ENCODE measurements around the gene AP2B1. TPM values are rescaled to one million over a fixed set of nuclear protein-coding genes. Genes with fewer than 3 reads are reported as not detected.
"Not testable (repeated sequence)": the region's sequence is repeated elsewhere in the genome, so short reads cannot be mapped to it uniquely, and the experiment has no call there.

Gene AP2B1
- total and polyA plus RNA-seq, 12 donors, result 23.4 to 167 (median 78.2) TPM

DNA sequence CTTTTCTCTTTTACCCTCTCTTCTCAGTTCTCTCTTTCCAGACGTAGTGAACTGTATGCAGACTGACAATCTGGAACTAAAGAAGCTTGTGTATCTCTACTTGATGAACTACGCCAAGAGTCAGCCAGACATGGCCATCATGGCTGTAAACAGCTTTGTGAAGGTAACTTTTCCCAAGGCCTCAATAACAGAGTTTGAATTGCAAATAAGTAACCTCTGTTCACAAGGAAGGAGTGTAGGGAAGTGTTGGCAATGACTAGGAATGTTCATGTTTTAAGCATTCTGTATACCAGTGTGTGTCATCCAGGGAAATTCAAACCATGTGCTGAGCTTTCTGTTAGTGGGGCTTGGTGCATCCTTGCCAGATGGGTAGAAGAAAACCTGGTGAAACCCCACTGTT lies 18.6 kb downstream of the AP2B1 start:
- whole genome bisulfite sequencing, 4 donors, result 77 to 91% (median 89%) methylated on average over 2 of the region's 2 CpGs
- H3K27ac ChIP-seq, result no peak overlapping the region
- TF ChIP-seq, protein P1, sequence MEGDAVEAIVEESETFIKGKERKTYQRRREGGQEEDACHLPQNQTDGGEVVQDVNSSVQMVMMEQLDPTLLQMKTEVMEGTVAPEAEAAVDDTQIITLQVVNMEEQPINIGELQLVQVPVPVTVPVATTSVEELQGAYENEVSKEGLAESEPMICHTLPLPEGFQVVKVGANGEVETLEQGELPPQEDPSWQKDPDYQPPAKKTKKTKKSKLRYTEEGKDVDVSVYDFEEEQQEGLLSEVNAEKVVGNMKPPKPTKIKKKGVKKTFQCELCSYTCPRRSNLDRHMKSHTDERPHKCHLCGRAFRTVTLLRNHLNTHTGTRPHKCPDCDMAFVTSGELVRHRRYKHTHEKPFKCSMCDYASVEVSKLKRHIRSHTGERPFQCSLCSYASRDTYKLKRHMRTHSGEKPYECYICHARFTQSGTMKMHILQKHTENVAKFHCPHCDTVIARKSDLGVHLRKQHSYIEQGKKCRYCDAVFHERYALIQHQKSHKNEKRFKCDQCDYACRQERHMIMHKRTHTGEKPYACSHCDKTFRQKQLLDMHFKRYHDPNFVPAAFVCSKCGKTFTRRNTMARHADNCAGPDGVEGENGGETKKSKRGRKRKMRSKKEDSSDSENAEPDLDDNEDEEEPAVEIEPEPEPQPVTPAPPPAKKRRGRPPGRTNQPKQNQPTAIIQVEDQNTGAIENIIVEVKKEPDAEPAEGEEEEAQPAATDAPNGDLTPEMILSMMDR (IDR thresholded peaks at IDR 0.05), result no peak
- no peak for TF ChIP-seq POLR2A (IDR thresholded peaks at IDR 0.05)
- intact Hi-C loops (cut with DNase I), result no loop called here
- H3K36me3 ChIP-seq (replicated peaks in 1 of 2), result peaks cover 0 to 72% of the 10 kb centered on the region in 2 donors
- no peaks in the 10 kb centered on the region for H3K4me1 ChIP-seq (replicated peaks in 1 of 2)
- no peaks in the 10 kb centered on the region for H3K9me3 ChIP-seq (replicated peaks in 1 of 3)
- DNase-seq, result no peak
- H3K4me3 ChIP-seq, result no peak overlapping the region
- H3K27me3 ChIP-seq, result no peaks in the 10 kb centered on the region

DNA sequence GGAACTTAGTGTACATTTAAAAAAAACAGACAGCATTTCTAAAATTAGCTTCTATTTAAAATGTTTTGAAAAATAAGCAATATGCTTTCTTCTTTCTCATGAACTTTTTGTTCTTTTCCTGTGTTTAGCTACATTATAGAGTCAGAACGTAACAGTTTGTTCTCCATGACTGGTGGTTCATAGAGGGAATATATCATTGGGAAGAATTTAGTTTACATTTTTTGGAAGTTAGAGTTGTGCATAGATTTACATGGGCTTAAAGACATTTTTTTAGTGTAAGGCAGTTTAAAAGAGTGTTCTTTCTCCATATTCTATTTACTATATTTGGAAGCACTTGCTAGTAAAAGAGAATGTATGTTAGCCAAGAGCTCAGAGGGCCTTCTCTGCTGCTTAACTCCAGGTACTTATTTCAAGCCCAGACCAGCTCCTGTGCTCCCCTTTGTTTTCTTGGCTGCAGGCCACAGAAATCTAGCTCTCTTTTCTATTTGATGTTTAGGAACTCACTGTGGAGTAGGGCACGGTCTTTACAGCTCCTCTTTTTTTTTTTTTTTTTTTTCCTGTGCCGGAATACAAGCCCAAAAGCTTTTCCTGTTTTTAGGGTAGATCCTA lies 20.2 kb downstream of the AP2B1 start:
- Histone ChIP-seq H3K27me3 (no peaks in the 10 kb centered on the region), H3K9me3 (replicated peaks in 1 of 3) (no peaks in the 10 kb centered on the region), H3K27ac (no peak overlapping the region), H3K36me3 (replicated peaks in 1 of 2) (peaks cover 0 to 64% of the 10 kb centered on the region in 2 donors), H3K4me1 (replicated peaks in 1 of 2) (no peaks in the 10 kb centered on the region), H3K4me3 (no peak overlapping the region)
- no peak for DNase-seq
- WGBS, 4 donors, result 81 to 85% (median 83%) methylated on average over 3 of the region's 3 CpGs
- TF ChIP-seq, protein P1 (IDR thresholded peaks at IDR 0.05), result no peak
- no peak for TF ChIP-seq POLR2A (IDR thresholded peaks at IDR 0.05)
- intact Hi-C loops (cut with DNase I), result no loop called here

DNA sequence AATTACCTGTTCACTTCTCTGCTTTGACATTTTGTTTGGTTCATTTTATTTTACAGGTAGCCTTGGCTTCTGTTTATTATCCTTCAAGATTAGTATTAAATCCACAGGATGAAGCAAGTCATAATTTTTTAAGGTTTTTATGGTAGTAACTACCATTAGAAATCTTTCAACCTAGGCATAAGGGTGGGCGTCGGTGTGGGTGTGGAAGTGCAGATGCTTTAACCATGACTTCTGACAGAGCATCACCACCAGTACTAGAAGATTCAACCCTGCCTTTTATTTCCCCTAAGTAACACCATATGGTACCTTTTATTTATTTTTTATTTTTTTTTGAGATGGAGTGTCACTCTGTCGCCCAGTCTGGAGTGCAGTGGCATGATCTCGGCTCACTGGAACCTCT lies 22.7 kb downstream of the AP2B1 start:
- WGBS, 4 donors, result 96 to 98% (median 97%) methylated on average over 4 of the region's 4 CpGs
- intact Hi-C loops (cut with DNase I), result loop anchor here (2.0 to 5.0 kb wide), 2 partner anchors 135 to 137 kb away; no protein-coding TSS in a partner anchor
- Histone ChIP-seq H3K4me3 (no peak overlapping the region), H3K36me3 (replicated peaks in 1 of 2) (peaks cover 0 to 56% of the 10 kb centered on the region in 2 donors), H3K4me1 (replicated peaks in 1 of 2) (no peaks in the 10 kb centered on the region), H3K9me3 (replicated peaks in 1 of 3) (no peaks in the 10 kb centered on the region), H3K27ac (no peak overlapping the region), H3K27me3 (no peaks in the 10 kb centered on the region)
- TF ChIP-seq, protein P1 (IDR thresholded peaks at IDR 0.05), result no peak
- no peak for TF ChIP-seq POLR2A (IDR thresholded peaks at IDR 0.05)
- no peak for DNase-seq

DNA sequence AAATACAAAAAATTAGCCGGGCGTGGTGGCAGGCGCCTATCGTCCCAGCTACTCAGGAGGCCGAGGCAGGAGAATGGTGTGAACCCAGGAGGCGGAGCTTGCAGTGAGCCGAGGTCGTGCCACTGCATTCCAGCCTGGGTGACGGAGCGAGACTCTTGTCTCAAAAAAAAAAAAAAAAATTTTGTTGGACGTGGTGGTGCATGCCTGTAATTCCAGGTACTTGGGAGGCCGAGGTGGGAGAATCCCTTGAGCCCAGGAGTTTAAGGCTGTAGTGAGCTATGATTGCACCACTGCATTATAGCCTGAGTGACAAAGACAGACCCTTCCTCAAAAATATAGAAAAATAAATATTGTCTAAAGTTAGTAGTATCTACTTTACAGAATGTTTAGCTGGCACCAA lies 23.6 kb downstream of the AP2B1 start:
- WGBS, 4 donors, result 78 to 87% (median 84%) methylated on average over 12 of the region's 12 CpGs
- H3K4me3 ChIP-seq; H3K27ac ChIP-seq; H3K27me3 ChIP-seq; H3K4me1 ChIP-seq (replicated peaks in 1 of 2); H3K9me3 ChIP-seq (replicated peaks in 1 of 3); DNase-seq: not testable (repeated sequence)
- peaks cover 0 to 53% of the 10 kb centered on the region in 2 donors for H3K36me3 ChIP-seq (replicated peaks in 1 of 2)
- intact Hi-C loops (cut with DNase I), result loop anchor here (2.0 to 5.0 kb wide), 2 partner anchors 134 to 137 kb away; no protein-coding TSS in a partner anchor

All from adrenal gland (tissue), 12 donors.